Hepatocyte (in vitro differentiated cells): ENCODE measurements around the gene YWHAQ. TPM values are rescaled to one million over a fixed set of nuclear protein-coding genes. Genes with fewer than 3 reads are reported as not detected.

ENCODE experiments used
- DNase-seq: peaks from one replicate; pipeline ENCODE4 v3.0.0-alpha.2; 2016; ENCODE audit warnings: low spot score
- H2AFZ ChIP-seq: fragments of 200-600 bp; sonication (generic); 2 replicates; pipeline ENCODE4 v1.6.0; 2016; ENCODE audit warnings: antibody characterized with exemption, mild to moderate bottlenecking
- H3K27ac ChIP-seq: fragments of 200-600 bp; sonication (generic); 2 replicates; pipeline ENCODE4 v1.5.1; 2016; ENCODE audit warnings: mild to moderate bottlenecking
- H3K27me3 ChIP-seq: fragments of 200-600 bp; sonication (generic); 2 replicates; pipeline ENCODE4 v1.6.1; 2016
- H3K36me3 ChIP-seq: fragments of 200-600 bp; sonication (generic); replicated peaks from 2 replicates; pipeline ENCODE4 v1.5.1; 2016; ENCODE audit warnings: low read depth; ENCODE audit not compliant: insufficient read depth
- H3K4me1 ChIP-seq: fragments of 200-600 bp; sonication (generic); 2 replicates; pipeline ENCODE4 v1.5.1; 2016; ENCODE audit warnings: mild to moderate bottlenecking, moderate library complexity; ENCODE audit not compliant: insufficient read depth
- H3K4me2 ChIP-seq: fragments of 200-600 bp; sonication (generic); 2 replicates; pipeline ENCODE4 v1.6.0; 2016
- H3K4me3 ChIP-seq: fragments of 200-600 bp; sonication (generic); 2 replicates; pipeline ENCODE4 v1.5.1; 2016; ENCODE audit warnings: mild to moderate bottlenecking
- H3K79me2 ChIP-seq: fragments of 200-600 bp; sonication (generic); 2 replicates; pipeline ENCODE4 v1.6.0; 2017; ENCODE audit warnings: mild to moderate bottlenecking
- H3K9me2 ChIP-seq: fragments of 200-600 bp; sonication (generic); replicated peaks from 2 replicates; pipeline ENCODE4 v1.6.0; 2017; ENCODE audit warnings: mild to moderate bottlenecking; ENCODE audit not compliant: insufficient read depth
- H3K9me3 ChIP-seq: fragments of 200-600 bp; sonication (generic); 2 replicates; pipeline ENCODE4 v1.5.1; 2016; ENCODE audit warnings: low read depth, mild to moderate bottlenecking
- H4K20me1 ChIP-seq: fragments of 200-600 bp; sonication (generic); 2 replicates; pipeline ENCODE4 v1.6.0; 2016; ENCODE audit warnings: mild to moderate bottlenecking; ENCODE audit not compliant: insufficient read depth, poor library complexity, severe bottlenecking
- CTCF ChIP-seq: fragments of 200-600 bp; sonication (generic); IDR thresholded peaks from 2 replicates; pipeline ENCODE4 v1.5.1; 2016; ENCODE audit warnings: antibody characterized with exemption, mild to moderate bottlenecking; ENCODE audit not compliant: poor library complexity
- EZH2 ChIP-seq: fragments of 200-600 bp; sonication (generic); IDR thresholded peaks from 2 replicates; pipeline ENCODE4 v1.6.1; 2016; ENCODE audit warnings: antibody characterized with exemption, mild to moderate bottlenecking, borderline replicate concordance
- EZH2phosphoT487 ChIP-seq: fragments of 200-600 bp; sonication (generic); IDR thresholded peaks from one replicate; pipeline ENCODE4 v1.6.1; 2018; ENCODE audit warnings: antibody characterized with exemption, mild to moderate bottlenecking, low read depth, moderate library complexity; ENCODE audit not compliant: unreplicated experiment, severe bottlenecking
- WGBS: methylation state at CpG from one replicate; pipeline ENCODE4 v1.1.6; 2016; ENCODE audit warnings: low lambda C conversion rate; ENCODE audit errors: missing lambda C conversion rate; 5-methylcytosine and 5-hydroxymethylcytosine counted together
- polyA plus RNA-seq: library from polyadenylated mRNA; unstranded; fragments of >200 nt; fragmentation: Nextera tagmentation; extraction: Ambion mirVana; gene quantifications from 2 replicates; pipeline ENCODE4 v1.2.1, GENCODE V29; 2016
- total RNA-seq: library from RNA; depleted of rRNA; stranded (reverse); fragments of >200 nt; gene quantifications from 2 replicates; pipeline ENCODE4 v1.2.3, GENCODE V29; 2014

YWHAQ gene
- total and polyA plus RNA-seq, 2 experiments from 2014 or later, result 327 to 361 TPM

GRCh38 chr2:9556121-9556743 is 74.6 kb downstream of the YWHAQ start:
- WGBS, result 0% methylated on average over 13 of the region's 32 CpGs
- peaks cover 51% of the 10 kb centered on the region for H3K79me2 ChIP-seq
- peak overlapping the region; percentile 100 for H3K27ac ChIP-seq
- H4K20me1 ChIP-seq, result peaks cover 23% of the 10 kb centered on the region
- peak overlapping the region; percentile 75 for H2AFZ ChIP-seq
- H3K4me2 ChIP-seq, result peak overlapping the region; percentile 86
- no peak for TF ChIP-seq CTCF
- TF ChIP-seq EZH2phosphoT487, result no peak
- TF ChIP-seq EZH2, result no peak
- H3K27me3 ChIP-seq, result no peaks in the 10 kb centered on the region
- H3K9me2 ChIP-seq, result no peaks in the 10 kb centered on the region
- H3K4me1 ChIP-seq, result peaks cover 11% of the 10 kb centered on the region
- DNase-seq, result no peak
- H3K9me3 ChIP-seq, result no peaks in the 10 kb centered on the region
- no peaks in the 10 kb centered on the region for H3K36me3 ChIP-seq
- H3K4me3 ChIP-seq, result peak overlapping the region; percentile 87

GRCh38 chr2:9555297-9556120 is 75.3 kb downstream of the YWHAQ start, which contains the start of gene ADAM17:
ADAM17 (minus strand) TSS chr2:9555830; CDS start chr2:9555605, 225 bp downstream.
- H2AFZ ChIP-seq, result peak within 1 kb of the TSS; percentile 75
- peak within 1 kb of the TSS; percentile 86 for H3K4me2 ChIP-seq
- TF ChIP-seq EZH2 (no peak), CTCF (peak; percentile 46), EZH2phosphoT487 (no peak)
- no peaks in the 10 kb centered on the region for H3K9me3 ChIP-seq
- H3K27me3 ChIP-seq, result no peaks in the 10 kb centered on the region
- peak within 1 kb of the TSS; percentile 87 for H3K4me3 ChIP-seq
- H3K79me2 ChIP-seq, result peaks cover 58% of the 10 kb centered on the region
- DNase-seq, result peak; percentile 98
- H3K36me3 ChIP-seq, result no peaks in the 10 kb centered on the region
- no peaks in the 10 kb centered on the region for H3K9me2 ChIP-seq
- peaks cover 25% of the 10 kb centered on the region for H4K20me1 ChIP-seq
- peak within 1 kb of the TSS; percentile 100 for H3K27ac ChIP-seq
- WGBS, result under 1% methylated on average over 64 of the region's 73 CpGs
- H3K4me1 ChIP-seq, result peaks cover 11% of the 10 kb centered on the region

DNA sequence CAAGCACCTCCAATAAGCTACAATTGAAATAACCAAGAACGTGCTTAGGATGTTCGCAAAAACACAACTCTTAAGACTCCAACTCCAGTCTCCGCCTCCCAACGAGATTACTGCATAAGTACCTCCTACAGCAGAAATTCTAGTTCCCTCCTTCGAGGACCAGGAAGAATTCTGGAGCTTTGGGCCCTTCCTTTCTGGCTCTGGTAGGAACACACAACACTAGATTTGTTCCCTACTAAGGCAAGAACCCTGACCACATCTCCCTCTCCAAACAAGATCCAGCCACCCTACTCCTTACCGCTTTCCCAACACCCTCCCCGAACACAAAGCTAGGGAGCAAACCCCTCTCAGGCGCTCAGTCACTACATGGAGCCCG is 75.9 kb downstream of the YWHAQ start:
- Histone ChIP-seq H3K27ac (peak overlapping the region; percentile 99), H3K27me3 (no peaks in the 10 kb centered on the region), H3K9me3 (no peaks in the 10 kb centered on the region), H3K4me3 (peak overlapping the region; percentile 82), H3K9me2 (no peaks in the 10 kb centered on the region), H4K20me1 (peaks cover 28% of the 10 kb centered on the region), H3K36me3 (no peaks in the 10 kb centered on the region), H3K79me2 (peaks cover 64% of the 10 kb centered on the region), H3K4me1 (peaks cover 11% of the 10 kb centered on the region), H2AFZ (peak overlapping the region; percentile 73), H3K4me2 (peak overlapping the region; percentile 85)
- TF ChIP-seq EZH2phosphoT487 (no peak), CTCF (no peak), EZH2 (no peak)
- under 1% methylated on average over 9 of the region's 9 CpGs for WGBS
- DNase-seq, result peak; percentile 83
